ENCODE measurements around the gene RNU7-1.
A peak's percentile ranks its signal among the peaks of the same experiment; 100 is the strongest.

The RNU7-1 gene

GRCh38 chr12:6978188-6978587 lies 34.6 kb downstream of the RNU7-1 start:
- Histone ChIP-seq H3K36me3 (replicated peaks in 1 of 2; ENCODE audit: control insufficient read depth in 2 of 2, insufficient read depth in 2 of 2, low read length in 2 of 2) (peaks cover 61 to 95% of the 10 kb centered on the region in 2 donors), H3K4me2 (ENCODE audit: insufficient read depth, low read length, poor library complexity, severe bottlenecking) (no peak overlapping the region), H3K4me3 (ENCODE audit: low read length in 2 of 2) (no peak overlapping the region), H4K91ac (ENCODE audit: low read depth, low read length, poor library complexity) (no peak overlapping the region), H2AFZ (ENCODE audit: low read length) (no peak overlapping the region), H3K79me1 (ENCODE audit: low read depth, low read length) (no peaks in the 10 kb centered on the region), H4K8ac (ENCODE audit: low read depth, low read length) (no peak overlapping the region), H3K27ac (replicated peaks; ENCODE audit: low read length) (no peak overlapping the region), H3K18ac (ENCODE audit: low read length) (no peak overlapping the region), H2AK5ac (ENCODE audit: low read depth, low read length) (no peak overlapping the region), H2BK120ac (ENCODE audit: low read depth, low read length) (no peak overlapping the region), H3K4ac (ENCODE audit: low read length) (no peak overlapping the region), H3K23ac (ENCODE audit: low read depth, low read length, poor library complexity) (no peak overlapping the region), H3K14ac (ENCODE audit: low read length) (no peak overlapping the region), H2BK5ac (ENCODE audit: low read length) (no peak overlapping the region), H3K4me1 (ENCODE audit: control insufficient read depth in 2 of 2, insufficient read depth in 1 of 2, low read depth in 1 of 2, low read length in 2 of 2) (no peaks in the 10 kb centered on the region), H3K9me3 (replicated peaks in 1 of 2; ENCODE audit: control insufficient read depth in 2 of 2, insufficient read depth in 1 of 2, low read depth in 1 of 2, low read length in 2 of 2) (no peaks in the 10 kb centered on the region), H2BK12ac (ENCODE audit: low read length) (no peak overlapping the region), H3K27me3 (ENCODE audit: control insufficient read depth in 3 of 3, insufficient read depth in 3 of 3, low read depth in 1 of 3, low read length in 3 of 3) (no peaks in the 10 kb centered on the region), H2BK15ac (ENCODE audit: low read length) (no peak overlapping the region), H3K9ac (ENCODE audit: low read depth, low read length, poor library complexity) (no peak overlapping the region)
- no CpG with 5 or more reads among the region's 6 CpGs for WGBS, 2 donors (ENCODE audit: extremely low coverage in 2 of 2, insufficient read length in 2 of 2, insufficient replicate concordance in 1 of 2)
- DNase-seq (ENCODE audit: low spot score), result no peak

GRCh38 chr12:6978611-6979011 lies 35.0 kb downstream of the RNU7-1 start:
- Histone ChIP-seq H4K91ac (ENCODE audit: low read depth, low read length, poor library complexity) (no peak overlapping the region), H2BK120ac (ENCODE audit: low read depth, low read length) (no peak overlapping the region), H2AK5ac (ENCODE audit: low read depth, low read length) (no peak overlapping the region), H3K4me2 (ENCODE audit: insufficient read depth, low read length, poor library complexity, severe bottlenecking) (no peak overlapping the region), H3K27me3 (ENCODE audit: control insufficient read depth in 3 of 3, insufficient read depth in 3 of 3, low read depth in 1 of 3, low read length in 3 of 3) (no peaks in the 10 kb centered on the region), H3K14ac (ENCODE audit: low read length) (no peak overlapping the region), H3K4me3 (ENCODE audit: low read length in 2 of 2) (no peak overlapping the region), H2BK12ac (ENCODE audit: low read length) (no peak overlapping the region), H3K27ac (replicated peaks; ENCODE audit: low read length) (no peak overlapping the region), H2BK15ac (ENCODE audit: low read length) (no peak overlapping the region), H2BK5ac (ENCODE audit: low read length) (no peak overlapping the region), H2AFZ (ENCODE audit: low read length) (no peak overlapping the region), H3K9me3 (replicated peaks in 1 of 2; ENCODE audit: control insufficient read depth in 2 of 2, insufficient read depth in 1 of 2, low read depth in 1 of 2, low read length in 2 of 2) (no peaks in the 10 kb centered on the region), H3K9ac (ENCODE audit: low read depth, low read length, poor library complexity) (no peak overlapping the region), H3K36me3 (replicated peaks in 1 of 2; ENCODE audit: control insufficient read depth in 2 of 2, insufficient read depth in 2 of 2, low read length in 2 of 2) (peaks cover 61 to 99% of the 10 kb centered on the region in 2 donors), H4K8ac (ENCODE audit: low read depth, low read length) (no peak overlapping the region), H3K18ac (ENCODE audit: low read length) (no peak overlapping the region), H3K4me1 (ENCODE audit: control insufficient read depth in 2 of 2, insufficient read depth in 1 of 2, low read depth in 1 of 2, low read length in 2 of 2) (no peaks in the 10 kb centered on the region), H3K23ac (ENCODE audit: low read depth, low read length, poor library complexity) (no peak overlapping the region), H3K4ac (ENCODE audit: low read length) (no peak overlapping the region), H3K79me1 (ENCODE audit: low read depth, low read length) (no peaks in the 10 kb centered on the region)
- DNase-seq (ENCODE audit: low spot score), result no peak
- no CpG with 5 or more reads among the region's 3 CpGs for WGBS, 2 donors (ENCODE audit: extremely low coverage in 2 of 2, insufficient read length in 2 of 2, insufficient replicate concordance in 1 of 2)

GRCh38 chr12:6979021-6979420 lies 35.4 kb downstream of the RNU7-1 start:
- peaks cover 57 to 99% of the 10 kb centered on the region in 2 donors for H3K36me3 ChIP-seq (replicated peaks in 1 of 2; ENCODE audit: control insufficient read depth in 2 of 2, insufficient read depth in 2 of 2, low read length in 2 of 2)
- no peak overlapping the region for H4K8ac ChIP-seq (ENCODE audit: low read depth, low read length)
- no peak overlapping the region for H3K18ac ChIP-seq (ENCODE audit: low read length)
- no peak overlapping the region for H3K9ac ChIP-seq (ENCODE audit: low read depth, low read length, poor library complexity)
- no CpG with 5 or more reads among the region's 6 CpGs for WGBS, 2 donors (ENCODE audit: extremely low coverage in 2 of 2, insufficient read length in 2 of 2, insufficient replicate concordance in 1 of 2)
- H3K27me3 ChIP-seq (ENCODE audit: control insufficient read depth in 3 of 3, insufficient read depth in 3 of 3, low read depth in 1 of 3, low read length in 3 of 3), result no peaks in the 10 kb centered on the region
- no peaks in the 10 kb centered on the region for H3K4me1 ChIP-seq (ENCODE audit: control insufficient read depth in 2 of 2, insufficient read depth in 1 of 2, low read depth in 1 of 2, low read length in 2 of 2)
- H3K4ac ChIP-seq (ENCODE audit: low read length), result no peak overlapping the region
- no peak overlapping the region for H2AK5ac ChIP-seq (ENCODE audit: low read depth, low read length)
- peak overlapping the region in 1 of 2 donors; percentile 21 for H3K4me3 ChIP-seq (ENCODE audit: low read length in 2 of 2)
- H2BK12ac ChIP-seq (ENCODE audit: low read length), result no peak overlapping the region
- H4K91ac ChIP-seq (ENCODE audit: low read depth, low read length, poor library complexity), result no peak overlapping the region
- no peak overlapping the region for H2BK15ac ChIP-seq (ENCODE audit: low read length)
- no peak overlapping the region for H3K23ac ChIP-seq (ENCODE audit: low read depth, low read length, poor library complexity)
- no peak overlapping the region for H3K4me2 ChIP-seq (ENCODE audit: insufficient read depth, low read length, poor library complexity, severe bottlenecking)
- H3K9me3 ChIP-seq (replicated peaks in 1 of 2; ENCODE audit: control insufficient read depth in 2 of 2, insufficient read depth in 1 of 2, low read depth in 1 of 2, low read length in 2 of 2), result no peaks in the 10 kb centered on the region
- H2BK5ac ChIP-seq (ENCODE audit: low read length), result no peak overlapping the region
- H3K79me1 ChIP-seq (ENCODE audit: low read depth, low read length), result no peaks in the 10 kb centered on the region
- DNase-seq (ENCODE audit: low spot score), result no peak
- H3K14ac ChIP-seq (ENCODE audit: low read length), result no peak overlapping the region
- no peak overlapping the region for H2AFZ ChIP-seq (ENCODE audit: low read length)
- no peak overlapping the region for H3K27ac ChIP-seq (replicated peaks; ENCODE audit: low read length)
- H2BK120ac ChIP-seq (ENCODE audit: low read depth, low read length), result no peak overlapping the region

- no peak overlapping the region for H3K4me3 ChIP-seq (ENCODE audit: low read length in 2 of 2)
- H3K4me1 ChIP-seq (ENCODE audit: control insufficient read depth in 2 of 2, insufficient read depth in 1 of 2, low read depth in 1 of 2, low read length in 2 of 2), result no peaks in the 10 kb centered on the region
Observed at GRCh38 chr12:6979453-6979852, 35.8 kb downstream of the RNU7-1 start.

More at GRCh38 chr12:6979453-6979852, 35.8 kb downstream of the RNU7-1 start:
- no peak overlapping the region for H3K4ac ChIP-seq (ENCODE audit: low read length)
- no peak for DNase-seq (ENCODE audit: low spot score)
- peaks cover 53 to 99% of the 10 kb centered on the region in 2 donors for H3K36me3 ChIP-seq (replicated peaks in 1 of 2; ENCODE audit: control insufficient read depth in 2 of 2, insufficient read depth in 2 of 2, low read length in 2 of 2)
- no peak overlapping the region for H4K91ac ChIP-seq (ENCODE audit: low read depth, low read length, poor library complexity)
- H3K9ac ChIP-seq (ENCODE audit: low read depth, low read length, poor library complexity), result no peak overlapping the region
- H3K27me3 ChIP-seq (ENCODE audit: control insufficient read depth in 3 of 3, insufficient read depth in 3 of 3, low read depth in 1 of 3, low read length in 3 of 3), result no peaks in the 10 kb centered on the region
- H3K4me2 ChIP-seq (ENCODE audit: insufficient read depth, low read length, poor library complexity, severe bottlenecking), result no peak overlapping the region
- H2AFZ ChIP-seq (ENCODE audit: low read length), result no peak overlapping the region
- no peak overlapping the region for H3K14ac ChIP-seq (ENCODE audit: low read length)
- no peak overlapping the region for H2BK15ac ChIP-seq (ENCODE audit: low read length)
- H3K27ac ChIP-seq (replicated peaks; ENCODE audit: low read length), result no peak overlapping the region
- no peak overlapping the region for H2BK120ac ChIP-seq (ENCODE audit: low read depth, low read length)
- H3K9me3 ChIP-seq (replicated peaks in 1 of 2; ENCODE audit: control insufficient read depth in 2 of 2, insufficient read depth in 1 of 2, low read depth in 1 of 2, low read length in 2 of 2), result no peaks in the 10 kb centered on the region
- H2BK12ac ChIP-seq (ENCODE audit: low read length), result no peak overlapping the region
- H2AK5ac ChIP-seq (ENCODE audit: low read depth, low read length), result no peak overlapping the region
- no peak overlapping the region for H2BK5ac ChIP-seq (ENCODE audit: low read length)
- H4K8ac ChIP-seq (ENCODE audit: low read depth, low read length), result no peak overlapping the region
- no CpG with 5 or more reads among the region's 3 CpGs for WGBS, 2 donors (ENCODE audit: extremely low coverage in 2 of 2, insufficient read length in 2 of 2, insufficient replicate concordance in 1 of 2)
- no peaks in the 10 kb centered on the region for H3K79me1 ChIP-seq (ENCODE audit: low read depth, low read length)
- no peak overlapping the region for H3K18ac ChIP-seq (ENCODE audit: low read length)
- no peak overlapping the region for H3K23ac ChIP-seq (ENCODE audit: low read depth, low read length, poor library complexity)

All from neuronal stem cell (in vitro differentiated cells).